ENCODE data around the gene CEP192.
"Not testable (repeated sequence)": the region's sequence is repeated elsewhere in the genome, so short reads cannot be mapped to it uniquely, and the experiment has no call there.

Gene CEP192

GRCh38 chr18:12990641-12990966 is 558 bp upstream of the CEP192 start:
- DNase-seq: no peak

- DNase-seq: no peak
Measured at GRCh38 chr18:12991821-12992179, 638 bp downstream of the CEP192 start.

GRCh38 chr18:12993439-12993838 is 2.3 kb downstream of the CEP192 start:
- DNase-seq: no peak

- no peak for DNase-seq
Measured at GRCh38 chr18:12995424-12995823, 4.3 kb downstream of the CEP192 start.

GRCh38 chr18:12995952-12996477 is 4.9 kb downstream of the CEP192 start:
- no peak for DNase-seq

- no peak for DNase-seq
Measured at GRCh38 chr18:12996661-12997292, 5.6 kb downstream of the CEP192 start.

GRCh38 chr18:12997330-12997729 is 6.2 kb downstream of the CEP192 start:
- DNase-seq: not testable (repeated sequence)

DNA sequence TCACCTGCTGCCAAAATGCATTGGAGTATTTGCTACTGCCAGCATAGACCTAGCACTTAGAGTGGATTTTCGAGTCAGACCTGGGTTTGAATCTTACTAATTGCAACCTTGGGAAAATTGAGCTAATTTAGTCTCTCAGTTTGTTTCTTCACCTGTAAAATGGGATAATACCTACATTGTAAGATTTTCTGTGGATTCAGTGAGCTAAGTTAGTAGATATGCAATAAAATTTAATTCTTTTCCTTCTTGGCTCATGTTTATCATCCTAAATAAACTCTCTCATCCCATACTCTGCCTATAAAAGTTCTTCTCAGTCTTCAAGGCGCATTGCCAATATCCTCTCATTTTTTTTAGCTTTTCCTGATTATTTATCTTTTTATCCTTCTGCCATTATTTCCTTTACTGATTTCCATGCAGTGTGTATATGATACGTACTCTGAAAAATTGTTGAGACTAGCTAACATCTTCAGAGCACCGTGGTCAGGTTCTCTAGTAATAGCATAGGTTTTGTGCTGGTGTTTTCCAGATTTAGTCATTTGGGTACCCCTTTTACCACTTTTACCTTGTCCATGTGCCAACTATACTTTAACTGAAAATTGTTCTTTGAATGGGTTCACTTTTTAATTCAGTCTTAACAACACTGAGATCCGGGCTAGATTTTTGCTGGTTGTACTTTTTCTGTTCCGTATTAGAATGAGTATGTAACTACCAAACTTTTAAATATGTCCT is 7.3 kb downstream of the CEP192 start:
- no peak for DNase-seq

DNA sequence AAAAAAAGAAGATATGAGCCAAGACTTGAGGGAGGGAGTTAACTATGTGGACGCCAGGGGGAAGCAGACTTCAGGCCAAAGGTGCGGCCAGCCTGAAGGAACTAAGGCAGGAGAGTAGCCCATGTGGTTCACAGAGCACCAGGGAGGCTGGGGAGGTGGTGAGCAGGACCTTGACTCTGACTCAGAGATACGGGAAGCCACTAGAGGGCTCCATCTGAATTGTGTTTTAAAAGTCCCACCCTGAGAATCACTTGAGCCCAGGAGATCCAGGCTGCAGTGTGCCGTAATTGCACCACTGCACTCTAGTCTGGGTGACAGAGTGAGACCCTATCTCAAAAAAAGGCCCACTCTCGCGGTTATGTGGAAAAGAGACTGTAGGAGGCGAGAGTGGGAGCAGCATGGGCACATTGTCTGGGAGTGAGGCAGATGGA is 12.3 kb downstream of the CEP192 start:
- DNase-seq: peak; percentile 46

GRCh38 chr18:13004396-13004795 is 13.2 kb downstream of the CEP192 start:
- no peak for DNase-seq

GRCh38 chr18:13005289-13005688 is 14.1 kb downstream of the CEP192 start:
- DNase-seq: no peak

DNA sequence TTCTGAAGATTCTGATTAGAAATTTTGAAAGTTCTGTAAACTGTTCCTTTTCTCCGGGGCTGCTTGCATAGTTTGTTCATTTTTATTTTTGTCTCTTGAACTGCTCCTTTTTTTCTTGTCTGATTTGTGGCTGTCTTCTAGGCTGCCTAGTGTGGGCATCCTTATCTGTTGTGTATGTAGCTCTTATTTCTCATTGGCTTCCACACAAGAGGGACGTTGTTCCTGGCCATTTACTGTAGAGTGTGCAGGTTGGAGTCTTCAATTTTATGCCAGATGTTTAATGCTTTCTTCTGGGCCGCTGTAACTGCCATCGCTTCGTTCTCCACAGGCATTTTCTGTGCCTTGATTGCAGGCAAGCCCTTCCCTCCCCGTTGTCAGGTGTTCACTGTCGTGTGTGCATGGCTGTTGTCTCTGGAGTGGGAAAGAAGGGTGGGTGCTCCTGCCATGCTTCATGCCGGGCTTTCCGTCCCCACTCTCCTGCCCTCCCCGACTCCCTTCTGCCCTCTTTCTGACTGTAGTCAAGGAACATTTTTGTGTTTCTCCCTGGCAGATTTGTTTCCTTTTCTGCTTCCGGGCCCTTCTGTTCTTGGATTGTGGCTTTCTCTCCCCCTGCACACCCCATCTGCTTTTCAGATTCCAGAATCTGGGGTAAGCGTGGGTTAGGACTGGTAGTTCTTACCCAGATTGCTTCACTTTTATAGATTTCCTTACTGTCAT is 15.5 kb downstream of the CEP192 start:
- DNase-seq: no peak

DNA sequence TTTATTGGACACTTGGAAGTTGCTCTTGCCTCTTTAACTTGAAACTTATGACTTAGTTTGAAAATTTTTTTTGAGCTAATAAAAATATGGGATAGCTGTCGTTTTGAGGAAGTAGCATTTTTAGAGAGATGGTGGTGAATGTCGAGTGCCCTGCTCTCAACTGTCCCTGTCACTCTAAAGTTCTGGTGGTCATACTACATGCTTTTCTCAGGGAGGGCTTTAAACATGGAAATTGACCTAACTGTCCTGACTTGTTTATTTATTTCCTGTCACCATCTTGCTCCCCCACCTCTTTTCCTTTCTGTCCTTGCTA is 16.0 kb downstream of the CEP192 start:
- no peak for DNase-seq

DNA sequence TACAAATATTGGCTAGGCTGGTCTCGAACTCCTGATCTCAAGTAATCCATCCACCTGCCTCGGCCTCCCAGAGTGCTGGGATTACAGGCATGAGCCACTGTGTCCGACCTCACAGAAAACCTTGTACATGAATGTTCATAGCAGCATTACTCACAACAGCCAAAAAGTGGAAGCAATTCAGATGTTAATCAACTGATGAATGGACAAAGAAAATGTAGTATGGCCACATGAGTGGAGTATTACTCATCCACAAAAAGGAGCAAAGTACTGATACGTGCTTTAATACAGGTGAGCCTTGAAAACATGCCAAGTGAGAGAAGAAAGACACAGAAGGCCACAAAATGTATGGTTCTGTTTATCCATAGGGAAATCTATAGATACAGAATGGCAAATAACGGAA is 20.6 kb downstream of the CEP192 start:
- DNase-seq: no peak

GRCh38 chr18:13014232-13014631 is 23.1 kb downstream of the CEP192 start:
- DNase-seq: no peak

GRCh38 chr18:13014818-13015217 is 23.7 kb downstream of the CEP192 start:
- no peak for DNase-seq

DNA sequence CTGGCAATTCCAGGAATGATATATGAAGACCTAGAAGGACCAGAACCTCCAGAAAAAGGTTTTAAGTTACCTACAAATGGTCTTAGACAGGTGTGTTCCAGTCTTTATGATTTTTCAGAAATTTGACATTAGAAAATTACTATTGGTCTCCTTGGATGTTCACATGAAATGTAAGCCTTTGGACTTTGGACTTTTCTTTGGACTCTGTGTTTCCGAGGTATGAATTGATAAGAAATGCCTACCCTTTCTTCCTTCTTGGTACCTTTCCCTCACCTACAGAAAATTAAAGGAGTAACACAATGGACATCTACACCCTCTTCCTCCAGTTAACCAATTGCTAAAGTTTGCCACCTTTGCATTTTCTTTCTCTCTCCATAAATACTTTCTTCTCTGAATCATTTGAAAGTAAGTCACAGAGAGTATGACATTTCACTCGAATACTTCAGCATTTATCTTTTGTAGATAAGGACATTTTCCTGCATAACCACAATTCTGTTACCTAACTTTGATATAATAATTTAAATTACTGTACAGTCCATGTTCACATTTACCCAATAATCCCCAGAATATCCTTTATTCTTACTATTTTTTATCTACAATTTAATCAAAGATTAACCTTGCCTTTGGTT is 26.2 kb downstream of the CEP192 start:
- DNase-seq: no peak

DNA sequence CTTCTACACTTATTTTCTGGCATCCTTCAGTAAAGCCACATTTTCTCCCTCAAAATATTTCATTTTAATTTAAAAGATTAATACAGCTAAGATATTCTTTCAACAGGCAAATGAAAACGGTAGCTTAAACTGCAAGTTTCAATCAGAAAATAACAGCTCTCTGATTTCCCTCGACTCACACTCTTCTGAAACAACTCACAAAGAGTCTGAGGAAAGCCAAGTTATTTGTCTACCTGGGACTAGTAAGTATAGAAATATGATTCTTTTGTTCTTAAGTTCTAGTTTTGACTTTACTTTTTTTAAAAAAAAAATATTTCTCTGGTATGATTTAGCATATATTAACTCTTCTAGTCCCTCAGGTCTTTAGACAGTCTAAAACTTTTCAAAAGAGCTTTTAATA is 27.2 kb downstream of the CEP192 start:
- no peak for DNase-seq

DNA sequence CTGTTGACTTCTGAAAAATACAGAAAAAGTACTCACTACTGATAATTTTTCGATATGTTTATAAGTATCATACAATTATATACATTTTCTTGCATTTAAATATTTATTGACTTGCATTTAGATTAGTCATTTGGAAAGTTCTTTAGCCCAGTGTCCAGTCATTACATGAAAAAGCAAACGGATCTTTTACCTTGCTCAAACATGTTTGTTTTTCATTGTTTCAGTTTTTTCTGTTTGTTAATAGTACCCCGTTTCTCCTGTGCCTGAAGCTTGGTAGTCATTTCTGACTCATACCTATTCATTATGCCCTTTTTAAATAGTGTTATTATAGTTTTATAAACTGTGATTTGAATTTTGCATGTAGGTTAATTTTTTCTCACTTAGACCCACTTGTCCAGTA is 28.1 kb downstream of the CEP192 start:
- no peak for DNase-seq

DNA sequence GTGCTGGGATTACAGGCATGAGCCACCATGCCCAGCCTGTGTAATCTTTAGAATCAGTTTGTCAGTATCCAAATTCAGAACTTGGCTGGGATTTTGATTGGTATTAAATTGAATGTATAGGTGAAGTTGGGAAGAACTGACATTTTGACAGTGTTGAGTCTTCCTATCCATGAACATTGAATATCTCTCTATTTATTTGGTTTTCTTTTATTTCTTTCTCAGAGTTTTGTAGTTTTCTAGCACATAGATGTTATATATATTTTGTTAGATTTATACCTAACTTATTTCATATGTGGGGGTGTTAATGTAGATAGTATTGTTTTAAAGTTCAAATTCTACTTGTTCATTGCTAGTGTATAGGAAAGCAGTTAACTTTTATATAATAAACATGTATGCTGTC is 31.5 kb downstream of the CEP192 start:
- no peak for DNase-seq

DNA sequence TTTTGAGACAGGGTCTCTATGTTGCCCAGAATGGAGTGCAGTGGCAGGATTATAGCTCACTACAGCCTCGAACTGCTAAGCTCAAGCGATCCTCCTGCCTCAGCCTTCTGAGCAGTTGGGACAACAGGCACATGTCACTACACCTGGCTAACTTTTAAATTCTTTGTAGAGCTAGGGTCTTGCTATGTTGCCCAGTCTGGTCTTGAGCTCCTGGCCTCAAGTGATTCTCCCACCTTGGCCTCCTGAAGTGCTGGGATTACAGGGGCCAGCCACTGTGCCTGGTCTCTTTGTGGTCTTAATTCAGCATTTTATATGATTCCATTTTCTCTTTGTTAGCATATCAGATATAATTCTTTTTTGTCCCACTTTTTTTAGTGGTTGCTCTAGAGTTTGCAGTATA is 34.1 kb downstream of the CEP192 start:
- DNase-seq: no peak

GRCh38 chr18:13026583-13027270 is 35.6 kb downstream of the CEP192 start:
- no peak for DNase-seq

- DNase-seq: no peak
Measured at GRCh38 chr18:13028869-13029268, 37.7 kb downstream of the CEP192 start.

Measured in SIG-M5 (cell line).